IMR-90 (cell line): ENCODE data around the gene PLPP3. TPM values are rescaled to one million over a fixed set of nuclear protein-coding genes. Genes with fewer than 3 reads are reported as not detected.

Source experiments
- ATAC-seq: fragments of 200-7000 bp; cut with Tn5 transposase; 2 replicates; pipeline ENCODE4 v1.9.1; 2020; ENCODE audit warnings: low read depth, mild to moderate bottlenecking, moderate library complexity
- BruUV-seq: library from RNA; stranded (reverse); fragments of 400-500 nt; replicated peaks from 2 replicates; lab custom pipeline; 2021; lab: Mats Ljungman, UMichigan
- CTCF ChIA-PET: fragments of 300-600 bp; formaldehyde crosslinking; extraction: SDS; loops from one replicate; lab custom pipeline; 2021; ENCODE audit warnings: antibody characterized with exemption; lab: Yijun Ruan, JAX
- POLR2A ChIA-PET: fragments of 300-600 bp; sonication (Branson Sonifier 250); formaldehyde crosslinking; loops from one replicate; lab custom pipeline; 2022; ENCODE audit warnings: antibody characterized with exemption; ENCODE audit not compliant: unreplicated experiment; lab: Charles Lee
- DNase-seq: peaks from one replicate; pipeline ENCODE4 v3.0.0; 2013
- H2AFZ ChIP-seq: replicated peaks from 2 replicates; pipeline ENCODE3; 2013; ENCODE audit warnings: low read length, mild to moderate bottlenecking; ENCODE audit not compliant: poor library complexity
- H2AK5ac ChIP-seq: 2 replicates; pipeline ENCODE4 v1.6.1; 2013; ENCODE audit warnings: low read depth, low read length, inconsistent platforms
- H2AK9ac ChIP-seq: replicated peaks from 2 replicates; pipeline ENCODE3; 2013; ENCODE audit warnings: mild to moderate bottlenecking, low read depth, low read length, moderate library complexity; ENCODE audit not compliant: poor library complexity
- H2BK120ac ChIP-seq: 2 replicates; pipeline ENCODE4 v1.6.1; 2013; ENCODE audit warnings: low read depth, low read length, inconsistent platforms
- H2BK15ac ChIP-seq: 3 replicates; pipeline ENCODE4 v1.6.1; 2013; ENCODE audit warnings: low read depth, low read length, inconsistent platforms
- H2BK20ac ChIP-seq: 2 replicates; pipeline ENCODE4 v1.6.1; 2013; ENCODE audit warnings: low read depth, mild to moderate bottlenecking, inconsistent platforms, low read length, moderate library complexity
- H2BK5ac ChIP-seq: 2 replicates; pipeline ENCODE4 v1.6.1; 2013; ENCODE audit warnings: mild to moderate bottlenecking, low read depth, low read length, inconsistent platforms; ENCODE audit not compliant: poor library complexity, severe bottlenecking
- H3K14ac ChIP-seq: replicated peaks from 2 replicates; pipeline ENCODE4 v1.6.1; 2013; ENCODE audit warnings: low read depth, low read length, inconsistent platforms
- H3K18ac ChIP-seq: 2 replicates; pipeline ENCODE4 v1.6.1; 2013; ENCODE audit warnings: low read depth, low read length, control low read depth
- H3K23ac ChIP-seq: 2 replicates; pipeline ENCODE4 v1.6.1; 2013; ENCODE audit warnings: low read depth, low read length, inconsistent platforms
- H3K27ac ChIP-seq: 2 replicates; pipeline ENCODE4 v1.5.1; 2013; ENCODE audit warnings: mild to moderate bottlenecking, control low read depth, low read length; ENCODE audit not compliant: insufficient read depth
- H3K27me3 ChIP-seq: 2 replicates; pipeline ENCODE4 v1.6.1; 2013; ENCODE audit warnings: low read length; ENCODE audit not compliant: control insufficient read depth, insufficient read depth
- H3K36me3 ChIP-seq: 2 replicates; pipeline ENCODE4 v1.6.1; 2013; ENCODE audit warnings: low read length, mixed read lengths; ENCODE audit not compliant: control insufficient read depth, insufficient read depth
- H3K4ac ChIP-seq: 2 replicates; pipeline ENCODE4 v1.6.1; 2013; ENCODE audit warnings: low read depth, low read length, inconsistent platforms
- H3K4me1 ChIP-seq: 2 replicates; pipeline ENCODE4 v1.6.1; 2013; ENCODE audit warnings: low read length, mixed read lengths; ENCODE audit not compliant: control insufficient read depth, insufficient read depth
- H3K4me2 ChIP-seq: 2 replicates; pipeline ENCODE4 v1.6.1; 2013; ENCODE audit warnings: low read depth, mild to moderate bottlenecking, control low read depth, low read length, moderate library complexity
- H3K4me3 ChIP-seq: 2 replicates; pipeline ENCODE4 v1.5.1; 2013; ENCODE audit warnings: low read depth, mild to moderate bottlenecking, control low read depth, low read length, moderate library complexity; ENCODE audit not compliant: insufficient read depth
- H3K56ac ChIP-seq: 2 replicates; pipeline ENCODE4 v1.6.1; 2013; ENCODE audit warnings: low read length, inconsistent platforms; ENCODE audit not compliant: insufficient read depth; ENCODE audit errors: extremely low read depth
- H3K79me1 ChIP-seq, 2 experiments: 2 replicates each; pipeline ENCODE4 v1.6.1; 2013; ENCODE audit warnings: low read length in 2 of 2, inconsistent platforms in 1 of 2, low read depth in 1 of 2
- H3K9ac ChIP-seq: 2 replicates; pipeline ENCODE4 v1.6.1; 2013; ENCODE audit warnings: low read depth, low read length, control low read depth
- H3K9me1 ChIP-seq: 2 replicates; pipeline ENCODE4 v1.6.1; 2013; ENCODE audit warnings: low read length, inconsistent platforms; ENCODE audit not compliant: insufficient read depth
- H3K9me3 ChIP-seq: 2 replicates; pipeline ENCODE4 v1.6.1; 2013; ENCODE audit warnings: low read length; ENCODE audit not compliant: control insufficient read depth, insufficient read depth
- H4K20me1 ChIP-seq: 2 replicates; pipeline ENCODE4 v1.6.1; 2013; ENCODE audit warnings: low read length, inconsistent platforms; ENCODE audit not compliant: insufficient read depth
- H4K5ac ChIP-seq: 2 replicates; pipeline ENCODE4 v1.6.1; 2013; ENCODE audit warnings: mild to moderate bottlenecking, low read depth, low read length, control low read depth
- H4K8ac ChIP-seq, 2 experiments: 2 replicates each; pipeline ENCODE4 v1.6.1; 2013; ENCODE audit warnings: low read depth in 2 of 2, low read length in 2 of 2, control low read depth in 1 of 2, inconsistent platforms in 1 of 2
- H4K91ac ChIP-seq: 2 replicates; pipeline ENCODE4 v1.6.1; 2013; ENCODE audit warnings: low read depth, low read length, inconsistent platforms; ENCODE audit not compliant: insufficient read depth
- BHLHE40 ChIP-seq: fragments of 150-350 bp; IDR thresholded peaks from 2 replicates; pipeline ENCODE4 v1.6.1; 2016; ENCODE audit warnings: mild to moderate bottlenecking, low read depth, low read length
- CEBPB ChIP-seq: IDR thresholded peaks from 2 replicates; pipeline ENCODE4 v1.6.1; 2012; ENCODE audit warnings: low read depth, low read length, improper control_type of control experiment
- CHD1 ChIP-seq: IDR thresholded peaks from 2 replicates; pipeline ENCODE4 v1.6.1; 2012; ENCODE audit warnings: low read depth, low read length, improper control_type of control experiment
- CTCF ChIP-seq: conservative IDR thresholded peaks from 2 replicates; pipeline ENCODE4 v1.5.1; 2012; ENCODE audit warnings: mild to moderate bottlenecking, low read depth, low read length, improper control_type of control experiment
- ELK1 ChIP-seq: fragments of 150-350 bp; IDR thresholded peaks from 2 replicates; pipeline ENCODE4 v1.6.1; 2016; ENCODE audit warnings: low read depth, mild to moderate bottlenecking, low read length, moderate library complexity, borderline replicate concordance
- MAZ ChIP-seq: IDR thresholded peaks from 2 replicates; pipeline ENCODE4 v1.6.1; 2012; ENCODE audit warnings: low read depth, mild to moderate bottlenecking, low read length, improper control_type of control experiment, moderate library complexity, borderline replicate concordance
- MXI1 ChIP-seq: IDR thresholded peaks from 2 replicates; pipeline ENCODE4 v1.6.1; 2012; ENCODE audit warnings: low read depth, mild to moderate bottlenecking, low read length, moderate library complexity, borderline replicate concordance
- NFE2L2 ChIP-seq: fragments of 150-350 bp; IDR thresholded peaks from 2 replicates; pipeline ENCODE4 v1.6.1; 2016; ENCODE audit warnings: low read depth, mild to moderate bottlenecking, low read length
- POLR2A ChIP-seq: IDR thresholded peaks from 2 replicates; pipeline ENCODE4 v1.6.1; 2012; ENCODE audit warnings: mild to moderate bottlenecking, low read depth, low read length
- RCOR1 ChIP-seq: IDR thresholded peaks from 2 replicates; pipeline ENCODE4 v1.6.1; 2012; ENCODE audit warnings: mild to moderate bottlenecking, low read length, improper control_type of control experiment; ENCODE audit not compliant: insufficient replicate concordance
- RFX5 ChIP-seq: IDR thresholded peaks from 2 replicates; pipeline ENCODE4 v1.8.0; 2012; ENCODE audit warnings: low read depth, mild to moderate bottlenecking, low read length, moderate library complexity
- SMC3 ChIP-seq: fragments of 150-350 bp; IDR thresholded peaks from 2 replicates; pipeline ENCODE4 v1.6.1; 2016; ENCODE audit warnings: low read depth, mild to moderate bottlenecking, antibody characterized with exemption, low read length, moderate library complexity
- WGBS, 2 experiments: methylation state at CpG; one replicate each; pipeline versions ENCODE4 v1.1.5 to v1.1.7; 2013; ENCODE audit warnings: missing lambda C conversion rate in 2 of 2; ENCODE audit not compliant: insufficient read length in 1 of 2; ENCODE audit errors: extremely low coverage in 2 of 2; 5-methylcytosine and 5-hydroxymethylcytosine counted together
- dilution Hi-C: fragments of 300-500 bp; cut with HindIII; formaldehyde crosslinking; loops from one replicate; pipeline ENCODE4 v1.14.3; 2018; ENCODE audit warnings: low sequenced_read_pairs; ENCODE audit not compliant: unreplicated experiment
- in situ Hi-C: fragments of 300-500 bp; cut with MboI; formaldehyde crosslinking; loops from 3 replicates; pipeline ENCODE4 v1.14.3; 2019; ENCODE audit warnings: low sequenced_read_pairs, inconsistent platforms, mixed read lengths
- intact Hi-C: fragments of 100-400 bp; cut with micrococcal nuclease; formaldehyde crosslinking; loops from 2 replicates; pipeline ENCODE4 v1.10.0; 2022
- polyA plus RNA-seq, 3 experiments: library from polyadenylated mRNA; depleted of rRNA; stranded (reverse); fragments of >200 nt; gene quantifications; 2 replicates each; pipeline ENCODE4 v1.2.3, GENCODE V29; 2012; ENCODE audit warnings: low replicate concordance in 1 of 3
- total RNA-seq: library from RNA; depleted of rRNA; stranded (reverse); fragments of >200 nt; gene quantifications from 2 replicates; pipeline ENCODE4 v1.2.3, GENCODE V29; 2012

PLPP3 gene
- total and polyA plus RNA-seq, 2 of the 4 experiments (the other 2 are of a cell fraction) = 49.9 to 56.6 TPM

GRCh38 chr1:56566061-56566744 lies 13.2 kb downstream of the PLPP3 start:
- no TSS peak for BruUV-seq
- no peak overlapping the region for H2AFZ ChIP-seq
- H3K4me2 ChIP-seq = peak overlapping the region; percentile 11; the same call in 1 of the 2 replicates
- no peak overlapping the region for H2AK5ac ChIP-seq
- no peak overlapping the region; the same call in 1 of the 2 replicates for H3K18ac ChIP-seq
- H3K27me3 ChIP-seq = no peaks in the 10 kb centered on the region
- H3K79me1 ChIP-seq = peaks cover 14 to 65% of the 10 kb centered on the region in 2 experiments
- peaks cover 87% of the 10 kb centered on the region for H4K20me1 ChIP-seq
- dilution Hi-C loops = no loop called here
- H4K91ac ChIP-seq = no peak overlapping the region
- no peak overlapping the region for H2AK9ac ChIP-seq
- POLR2A ChIA-PET = no interaction called here
- H4K5ac ChIP-seq = no peak overlapping the region
- H3K27ac ChIP-seq = no peak overlapping the region
- H3K9ac ChIP-seq = no peak overlapping the region
- CTCF ChIA-PET = no interaction called here
- no peak overlapping the region for H2BK5ac ChIP-seq
- intact Hi-C loops = no loop called here
- no peak overlapping the region for H2BK15ac ChIP-seq
- DNase-seq (no peak), ATAC-seq (no peak)
- no peak overlapping the region for H2BK120ac ChIP-seq
- no peak overlapping the region for H3K4ac ChIP-seq
- no peak overlapping the region for H4K8ac ChIP-seq
- H3K9me1 ChIP-seq = peaks cover 9% of the 10 kb centered on the region
- WGBS, 2 experiments = no CpG with 5 or more reads among the region's 9 CpGs
- peaks cover 14% of the 10 kb centered on the region for H3K4me1 ChIP-seq
- TF ChIP-seq CEBPB (no peak), RFX5 (no peak), CHD1 (no peak), ELK1 (no peak), NFE2L2 (no peak), RCOR1 (no peak), CTCF (no peak), MAZ (no peak), MXI1 (no peak), BHLHE40 (no peak), POLR2A (no peak), SMC3 (no peak)
- H3K14ac ChIP-seq = no peak overlapping the region
- H3K4me3 ChIP-seq = no peak overlapping the region
- H3K56ac ChIP-seq = no peak overlapping the region
- no peak overlapping the region for H3K23ac ChIP-seq
- in situ Hi-C loops = no loop called here
- peaks cover 22% of the 10 kb centered on the region for H3K36me3 ChIP-seq
- no peak overlapping the region for H2BK20ac ChIP-seq
- H3K9me3 ChIP-seq = no peaks in the 10 kb centered on the region
